Trophoblast cell (in vitro differentiated cells and primary cell): ENCODE measurements around the gene DNAAF8.

Experiments used
- DNase-seq, 2 donors: peaks; one replicate each; pipeline ENCODE4 v3.0.0-alpha.2; 2016
- H2AFZ ChIP-seq: 2 replicates; pipeline ENCODE4 v1.6.1; 2013; ENCODE audit warnings: low read length, moderate library complexity, mild to moderate bottlenecking; ENCODE audit not compliant: insufficient read depth, poor library complexity
- H2AK5ac ChIP-seq: 2 replicates; pipeline ENCODE4 v1.6.1; 2013; ENCODE audit warnings: mild to moderate bottlenecking, low read length
- H2BK120ac ChIP-seq: 2 replicates; pipeline ENCODE4 v1.6.1; 2013; ENCODE audit warnings: low read length, mild to moderate bottlenecking, moderate library complexity; ENCODE audit not compliant: insufficient read depth, poor library complexity
- H2BK12ac ChIP-seq: 2 replicates; pipeline ENCODE4 v1.6.1; 2013; ENCODE audit warnings: mild to moderate bottlenecking, low read length, moderate library complexity
- H2BK5ac ChIP-seq: 2 replicates; pipeline ENCODE4 v1.6.1; 2013; ENCODE audit warnings: low read length, low read depth, moderate library complexity, mild to moderate bottlenecking; ENCODE audit not compliant: poor library complexity
- H3K14ac ChIP-seq: 2 replicates; pipeline ENCODE4 v1.6.1; 2013; ENCODE audit warnings: mild to moderate bottlenecking, low read length
- H3K18ac ChIP-seq: 2 replicates; pipeline ENCODE4 v1.6.1; 2013; ENCODE audit warnings: mild to moderate bottlenecking, low read length
- H3K23ac ChIP-seq: 2 replicates; pipeline ENCODE4 v1.6.1; 2013; ENCODE audit warnings: low read length
- H3K27ac ChIP-seq: 2 replicates; pipeline ENCODE4 v1.5.1; 2013; ENCODE audit warnings: low read depth, mild to moderate bottlenecking, inconsistent platforms, low read length, moderate library complexity
- H3K27me3 ChIP-seq: 2 replicates; pipeline ENCODE4 v1.6.1; 2013; ENCODE audit warnings: inconsistent platforms, mild to moderate bottlenecking, low read length, moderate library complexity; ENCODE audit not compliant: insufficient read depth
- H3K36me3 ChIP-seq, 2 experiments: 1 replicate in 1 of 2; 2 replicates in 1 of 2; pipeline ENCODE4 v1.6.1; 2013; ENCODE audit warnings: low read length in 2 of 2, mild to moderate bottlenecking in 2 of 2, moderate library complexity in 1 of 2; ENCODE audit not compliant: insufficient read depth in 2 of 2, control insufficient read depth in 1 of 2
- H3K4ac ChIP-seq: 2 replicates; pipeline ENCODE4 v1.6.1; 2013; ENCODE audit warnings: low read depth, mild to moderate bottlenecking, low read length, moderate library complexity
- H3K4me1 ChIP-seq, 2 experiments: 1 replicate in 1 of 2; 2 replicates in 1 of 2; pipeline ENCODE4 v1.6.1; 2013; ENCODE audit warnings: low read length in 2 of 2, mild to moderate bottlenecking in 2 of 2, moderate library complexity in 1 of 2; ENCODE audit not compliant: insufficient read depth in 2 of 2, control insufficient read depth in 1 of 2
- H3K4me2 ChIP-seq: 2 replicates; pipeline ENCODE4 v1.6.1; 2013; ENCODE audit warnings: inconsistent platforms, mild to moderate bottlenecking, low read length, moderate library complexity
- H3K4me3 ChIP-seq: 2 replicates; pipeline ENCODE4 v1.5.1; 2013; ENCODE audit warnings: mild to moderate bottlenecking, low read depth, low read length, inconsistent platforms
- H3K79me1 ChIP-seq: one replicate; pipeline ENCODE4 v1.6.1; 2013; ENCODE audit warnings: low read length
- H3K79me2 ChIP-seq: 2 replicates; pipeline ENCODE4 v1.6.1; 2013; ENCODE audit warnings: low read length, mild to moderate bottlenecking; ENCODE audit not compliant: control insufficient read depth, insufficient read depth, poor library complexity
- H3K9ac ChIP-seq: 2 replicates; pipeline ENCODE4 v1.6.1; 2013; ENCODE audit warnings: mild to moderate bottlenecking, low read length
- H3K9me3 ChIP-seq: 2 replicates; pipeline ENCODE4 v1.6.1; 2013; ENCODE audit warnings: low read depth, mild to moderate bottlenecking, control low read depth, inconsistent platforms, low read length; ENCODE audit not compliant: insufficient read depth
- H4K12ac ChIP-seq: 2 replicates; pipeline ENCODE4 v1.6.1; 2013; ENCODE audit warnings: low read depth, mild to moderate bottlenecking, low read length, moderate library complexity
- H4K8ac ChIP-seq: 2 replicates; pipeline ENCODE4 v1.6.1; 2013; ENCODE audit warnings: low read depth, mild to moderate bottlenecking, low read length, moderate library complexity
- H4K91ac ChIP-seq: one replicate; pipeline ENCODE4 v1.6.1; 2013; ENCODE audit warnings: low read depth, mild to moderate bottlenecking, low read length, moderate library complexity
- WGBS: extraction: QIAGEN DNeasy Blood & Tissue Kit; methylation state at CpG from one replicate; pipeline ENCODE4 v1.1.7; 2013; ENCODE audit warnings: missing lambda C conversion rate; ENCODE audit not compliant: insufficient read length, insufficient coverage; ENCODE audit errors: extremely low coverage; 5-methylcytosine and 5-hydroxymethylcytosine counted together

The DNAAF8 gene

DNA sequence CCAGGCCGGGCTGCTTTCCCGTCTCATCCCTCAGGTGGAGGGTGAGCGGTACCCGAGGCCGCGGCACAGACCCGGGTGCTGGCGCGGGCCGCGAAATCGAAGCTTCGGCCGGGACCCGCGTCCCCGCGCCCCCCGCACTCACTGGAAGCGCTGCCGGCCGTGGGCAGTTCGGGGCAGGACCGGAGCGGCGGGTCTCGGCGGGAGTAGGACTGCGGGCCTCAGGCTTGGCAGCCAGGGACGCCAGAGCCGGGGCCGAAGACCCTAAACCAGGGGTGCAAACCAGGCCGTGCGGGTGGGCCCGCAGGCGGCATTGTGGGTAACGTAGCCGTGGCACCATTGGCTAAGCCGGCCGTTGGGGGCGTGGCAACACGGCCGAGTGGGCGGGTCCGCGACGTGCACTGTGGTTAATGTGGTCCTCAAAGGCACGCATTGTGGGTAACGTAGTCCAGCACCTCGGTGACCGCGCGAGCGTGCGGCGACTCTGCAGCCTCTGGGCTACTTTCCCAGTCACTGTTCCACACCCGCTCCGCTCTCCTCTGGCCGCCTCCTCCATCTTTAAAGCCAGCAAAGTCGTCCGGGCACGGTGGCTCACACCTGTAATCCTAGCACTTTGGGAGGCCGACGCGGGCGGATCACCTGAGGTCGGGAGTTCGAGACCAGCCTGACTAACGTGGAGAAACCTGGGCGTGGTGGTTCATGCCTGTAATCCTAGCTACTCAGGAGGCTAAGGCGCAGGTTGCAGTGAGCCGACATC lies 32.7 kb downstream of the DNAAF8 start, which contains the start of gene ZNF500:
ZNF500 (minus strand) TSS at position 288 of the 754 bp plus-strand sequence. CDS start 1,184 bp downstream, outside the sequence.
- no peaks in the 10 kb centered on the region for H3K27me3 ChIP-seq
- H3K4me1 ChIP-seq: peaks cover 9 to 14% of the 10 kb centered on the region in 2 experiments
- H3K9me3 ChIP-seq: peaks cover 2% of the 10 kb centered on the region
- peak within 1 kb of the TSS; percentile 75 for H3K4ac ChIP-seq
- peaks cover 7% of the 10 kb centered on the region for H3K79me2 ChIP-seq
- H2AK5ac ChIP-seq: peak within 1 kb of the TSS; percentile 46
- peak within 1 kb of the TSS; percentile 96 for H3K4me2 ChIP-seq
- H3K27ac ChIP-seq: peak within 1 kb of the TSS; percentile 54
- peak within 1 kb of the TSS; percentile 98 for H3K14ac ChIP-seq
- peak within 1 kb of the TSS; percentile 99 for H3K4me3 ChIP-seq
- H2BK120ac ChIP-seq: peak within 1 kb of the TSS; percentile 82
- peak within 1 kb of the TSS; percentile 97 for H4K8ac ChIP-seq
- H4K12ac ChIP-seq: peak within 1 kb of the TSS; percentile 96
- H3K18ac ChIP-seq: peak within 1 kb of the TSS; percentile 95
- no peak within 1 kb of the TSS for H3K23ac ChIP-seq
- H2BK5ac ChIP-seq: peak within 1 kb of the TSS; percentile 80
- no peak within 1 kb of the TSS for H2BK12ac ChIP-seq
- H3K9ac ChIP-seq: peak within 1 kb of the TSS; percentile 91
- peaks cover 28 to 31% of the 10 kb centered on the region in 2 experiments for H3K36me3 ChIP-seq
- peak within 1 kb of the TSS; percentile 87 for H4K91ac ChIP-seq
- H2AFZ ChIP-seq: peak within 1 kb of the TSS; percentile 94
- H3K79me1 ChIP-seq: peaks cover 9% of the 10 kb centered on the region
- WGBS: no CpG with 5 or more reads among the region's 72 CpGs
- DNase-seq: peak; percentile 97 to 99

GRCh38 chr16:4767872-4768548 lies 33.7 kb downstream of the DNAAF8 start:
- H3K9me3 ChIP-seq: peaks cover 2% of the 10 kb centered on the region
- no peak overlapping the region for H3K18ac ChIP-seq
- WGBS: no CpG with 5 or more reads among the region's 17 CpGs
- peak overlapping the region; percentile 96 for H3K4me2 ChIP-seq
- H2BK5ac ChIP-seq: no peak overlapping the region
- peak overlapping the region; percentile 64 for H4K8ac ChIP-seq
- H3K79me1 ChIP-seq: peaks cover 9% of the 10 kb centered on the region
- peak overlapping the region; percentile 69 for H3K4me3 ChIP-seq
- peak overlapping the region; percentile 73 for H3K27ac ChIP-seq
- peak overlapping the region; percentile 16 for H3K14ac ChIP-seq
- no peak overlapping the region for H3K23ac ChIP-seq
- H3K36me3 ChIP-seq: peaks cover 20 to 21% of the 10 kb centered on the region in 2 experiments
- H4K91ac ChIP-seq: peak overlapping the region; percentile 10
- H3K4me1 ChIP-seq: peaks cover 9 to 14% of the 10 kb centered on the region in 2 experiments
- peak; percentile 66 to 67 for DNase-seq
- H2BK120ac ChIP-seq: peak overlapping the region; percentile 26
- H2AK5ac ChIP-seq: no peak overlapping the region
- H3K27me3 ChIP-seq: no peaks in the 10 kb centered on the region
- H3K79me2 ChIP-seq: peaks cover 7% of the 10 kb centered on the region
- no peak overlapping the region for H2BK12ac ChIP-seq
- peak overlapping the region; percentile 18 for H3K4ac ChIP-seq
- H2AFZ ChIP-seq: no peak overlapping the region
- H3K9ac ChIP-seq: peak overlapping the region; percentile 90
- peak overlapping the region; percentile 22 for H4K12ac ChIP-seq

DNA sequence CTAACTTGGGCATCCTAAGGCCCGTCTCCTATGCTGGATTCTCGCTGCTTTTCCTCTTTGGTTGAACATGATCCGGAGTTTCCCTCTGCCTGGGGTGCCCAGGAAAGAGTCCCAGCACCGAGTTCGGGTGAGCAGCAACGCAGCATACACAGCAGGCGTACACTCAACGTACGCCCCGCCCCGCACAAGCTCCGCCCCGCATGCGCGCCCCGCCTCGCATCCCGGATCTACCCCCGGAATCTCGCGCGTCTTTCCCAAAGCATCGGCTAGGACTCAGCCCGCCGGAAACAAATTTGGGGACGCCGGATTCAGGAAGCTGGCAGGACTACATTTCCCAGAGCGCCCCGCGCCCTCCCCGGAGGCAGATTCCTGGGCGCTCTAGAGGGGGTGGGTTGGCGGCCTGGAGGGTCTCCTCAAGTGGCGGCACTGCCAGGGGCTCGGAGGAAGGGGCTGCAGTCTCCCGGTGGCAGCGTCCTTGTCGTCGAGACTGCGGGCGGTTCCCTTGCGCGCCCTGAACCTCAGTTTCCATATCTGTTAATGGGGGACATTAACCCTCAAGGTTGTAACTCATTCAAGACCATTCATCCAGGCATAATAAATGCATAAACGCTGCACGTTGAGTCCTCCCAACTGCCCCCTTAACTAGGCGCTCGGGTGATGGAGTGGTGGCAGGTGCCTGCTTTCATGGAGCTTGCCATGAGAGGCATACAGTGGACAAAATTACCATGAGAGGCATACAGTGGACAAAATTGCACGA lies 34.4 kb downstream of the DNAAF8 start:
- Histone ChIP-seq H2AK5ac (peak overlapping the region; percentile 36), H3K4me3 (peak overlapping the region; percentile 73), H2BK12ac (no peak overlapping the region), H2BK120ac (peak overlapping the region; percentile 26), H2AFZ (peak overlapping the region; percentile 57), H4K8ac (peak overlapping the region; percentile 94), H4K12ac (peak overlapping the region; percentile 85), H3K79me2 (peaks cover 7% of the 10 kb centered on the region), H3K23ac (no peak overlapping the region), H3K9ac (peak overlapping the region; percentile 90), H3K79me1 (peaks cover 9% of the 10 kb centered on the region), H3K4me1 (peaks cover 9 to 14% of the 10 kb centered on the region in 2 experiments), H3K9me3 (peaks cover 2% of the 10 kb centered on the region), H3K4me2 (peak overlapping the region; percentile 96), H2BK5ac (no peak overlapping the region), H3K36me3 (peaks cover 14 to 16% of the 10 kb centered on the region in 2 experiments), H3K4ac (peak overlapping the region; percentile 18), H3K27ac (peak overlapping the region; percentile 73), H3K27me3 (no peaks in the 10 kb centered on the region), H4K91ac (peak overlapping the region; percentile 68), H3K18ac (peak overlapping the region; percentile 68), H3K14ac (peak overlapping the region; percentile 79)
- peak; percentile 92 to 96 for DNase-seq
- no CpG with 5 or more reads among the region's 48 CpGs for WGBS

- Histone ChIP-seq H3K4me2 (no peak overlapping the region), H2BK120ac (no peak overlapping the region), H2AFZ (peak overlapping the region; percentile 57), H3K9ac (no peak overlapping the region), H3K4me3 (no peak overlapping the region), H3K79me2 (peaks cover 7% of the 10 kb centered on the region), H4K12ac (peak overlapping the region; percentile 85), H3K27me3 (no peaks in the 10 kb centered on the region), H3K14ac (no peak overlapping the region), H4K91ac (peak overlapping the region; percentile 68), H3K23ac (no peak overlapping the region), H4K8ac (peak overlapping the region; percentile 94), H2BK12ac (no peak overlapping the region), H3K27ac (no peak overlapping the region), H3K9me3 (peaks cover 2% of the 10 kb centered on the region), H2AK5ac (no peak overlapping the region), H3K36me3 (peaks cover 9 to 11% of the 10 kb centered on the region in 2 experiments), H3K79me1 (peaks cover 9% of the 10 kb centered on the region), H3K4me1 (peaks cover 9 to 14% of the 10 kb centered on the region in 2 experiments), H3K18ac (no peak overlapping the region), H3K4ac (no peak overlapping the region), H2BK5ac (no peak overlapping the region)
- WGBS: no CpG with 5 or more reads among the region's 7 CpGs
- DNase-seq: no peak
Measured at GRCh38 chr16:4769306-4769638, 34.9 kb downstream of the DNAAF8 start.
